Left renal pelvis (tissue), 4 donors: ENCODE data around the gene GSDMA. TPM values are rescaled to one million over a fixed set of nuclear protein-coding genes. Genes with fewer than 3 reads are reported as not detected.
"Not testable (repeated sequence)": the region's sequence is repeated elsewhere in the genome, so short reads cannot be mapped to it uniquely, and the experiment has no call there.

ENCODE experiments used
- DNase-seq, 4 donors: peaks; one replicate each; pipeline ENCODE4 v3.0.0-alpha.2; 2013; ENCODE audit warnings: low read depth in 4 of 4, low spot score in 3 of 4
- polyA plus RNA-seq, 4 donors: library from polyadenylated mRNA; unstranded; fragments of 120-200 nt; gene quantifications; one replicate each; pipeline ENCODE4 v1.2.1, GENCODE V29; 2013; ENCODE audit not compliant: insufficient read length in 4 of 4

Gene GSDMA
- polyA plus RNA-seq, 4 donors: 0.20 to 3.7 (median 2.4) TPM

- no peak for DNase-seq
These were observed 25.5 kb downstream of the GSDMA start for GRCh38 chr17:39988206-39988810.

GRCh38 chr17:39994448-39994847, 31.6 kb downstream of the GSDMA start:
- DNase-seq: no peak

- no peak for DNase-seq
These were observed 32.6 kb downstream of the GSDMA start for GRCh38 chr17:39995438-39995837.

GRCh38 chr17:39996162-39996561, 33.4 kb downstream of the GSDMA start:
- DNase-seq: no peak

DNA sequence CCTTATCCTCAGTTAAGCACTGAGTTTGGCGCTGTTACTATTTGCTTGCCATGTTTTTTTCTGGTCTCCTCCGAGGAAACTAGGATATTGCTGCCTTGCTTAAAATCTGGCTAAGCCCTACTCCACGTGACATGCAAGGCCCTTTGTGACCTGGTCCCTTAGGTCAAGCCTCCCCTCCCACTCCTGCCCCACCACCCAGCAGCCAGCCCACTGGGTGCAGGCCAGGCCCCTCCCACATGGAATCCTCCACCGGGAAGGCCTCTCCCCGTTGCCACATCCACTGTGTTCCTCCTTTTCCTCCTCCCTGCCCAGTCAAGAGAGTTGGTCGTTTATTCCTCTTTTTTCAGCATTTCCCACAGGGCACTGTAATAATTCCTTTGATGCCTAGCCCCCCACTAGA, 34.0 kb downstream of the GSDMA start:
- no peak for DNase-seq

- no peak for DNase-seq
These were observed 34.7 kb downstream of the GSDMA start for GRCh38 chr17:39997543-39997942.

GRCh38 chr17:39999067-39999466, 36.3 kb downstream of the GSDMA start:
- no peak for DNase-seq

DNA sequence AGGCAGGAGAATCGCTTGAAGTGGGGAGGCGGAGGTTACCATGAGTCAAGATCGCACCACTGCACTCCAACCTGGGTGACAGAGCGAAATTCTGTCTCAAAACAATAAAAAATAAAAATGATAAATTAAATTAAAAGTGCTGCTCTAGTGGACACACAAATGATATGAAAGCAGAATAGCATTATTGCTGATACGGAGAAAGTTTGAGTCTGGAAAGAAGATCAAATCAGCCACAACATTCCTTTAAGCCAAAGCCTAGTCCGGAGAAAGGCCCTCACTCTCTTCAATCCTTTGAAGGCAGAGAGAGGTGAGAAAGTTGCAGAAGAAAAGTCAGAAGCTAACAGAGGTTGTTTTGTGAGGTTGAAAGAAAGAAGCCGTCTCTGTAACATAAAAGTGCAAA, 37.4 kb downstream of the GSDMA start:
- DNase-seq: no peak

DNA sequence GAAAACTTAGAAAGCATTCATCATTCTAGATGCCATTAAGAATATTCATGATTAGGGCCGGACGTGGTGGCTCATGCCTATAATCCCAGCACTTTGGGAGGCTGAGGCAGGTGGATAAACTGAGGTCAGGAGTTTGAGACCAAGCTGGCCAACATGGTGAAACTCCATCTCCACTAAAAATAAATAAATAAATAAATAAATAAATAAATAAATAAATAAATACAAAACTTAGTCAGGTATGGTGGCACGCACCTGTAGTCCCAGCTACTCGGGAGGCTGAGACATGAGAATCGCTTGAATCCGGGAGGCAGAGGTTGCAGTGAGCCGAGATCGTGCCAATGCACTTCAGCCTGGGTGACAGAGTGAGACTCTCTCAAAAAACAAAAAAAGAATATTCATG, 38.5 kb downstream of the GSDMA start:
- not testable (repeated sequence) for DNase-seq

DNA sequence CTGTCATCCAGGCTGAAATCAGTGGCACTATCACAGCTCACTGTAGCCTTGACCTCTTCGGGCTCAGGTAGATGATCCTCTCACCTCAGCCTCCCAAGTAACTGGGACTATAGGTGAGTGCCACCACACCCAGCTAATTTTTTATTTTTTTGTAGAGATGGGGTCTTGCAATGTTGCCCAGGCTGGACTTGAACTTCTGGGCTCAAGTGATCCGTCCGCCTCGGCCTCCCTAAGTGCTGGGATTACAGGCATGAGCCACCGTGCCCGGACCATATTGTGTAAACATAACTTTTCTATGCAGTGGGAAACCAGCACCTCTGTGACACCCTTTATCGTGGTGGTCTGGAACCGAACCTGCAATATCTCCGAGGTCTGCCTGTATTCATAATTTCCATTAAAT, 41.3 kb downstream of the GSDMA start:
- DNase-seq: no peak

- DNase-seq: no peak
These were observed 41.9 kb downstream of the GSDMA start for GRCh38 chr17:40004712-40005111.

DNA sequence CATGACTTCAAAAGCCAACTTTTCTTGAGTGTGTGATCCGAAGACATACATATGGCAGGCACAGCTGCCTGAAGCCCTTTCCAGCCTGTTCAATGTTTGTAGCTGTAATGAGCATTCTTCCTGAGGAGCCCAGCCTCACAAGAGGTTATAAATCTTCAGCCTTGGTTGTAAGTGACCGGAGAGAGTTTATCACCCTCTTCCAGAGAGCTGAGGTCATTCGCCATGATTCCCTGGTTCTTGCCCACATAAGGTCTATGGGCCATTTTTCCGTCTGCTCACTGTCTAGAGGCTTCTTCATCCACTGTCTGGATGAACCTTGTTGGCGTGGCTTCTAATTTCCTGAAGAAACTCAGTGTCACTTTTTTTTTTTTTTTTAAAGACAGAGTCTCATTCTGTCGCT, 42.7 kb downstream of the GSDMA start:
- DNase-seq: no peak

DNA sequence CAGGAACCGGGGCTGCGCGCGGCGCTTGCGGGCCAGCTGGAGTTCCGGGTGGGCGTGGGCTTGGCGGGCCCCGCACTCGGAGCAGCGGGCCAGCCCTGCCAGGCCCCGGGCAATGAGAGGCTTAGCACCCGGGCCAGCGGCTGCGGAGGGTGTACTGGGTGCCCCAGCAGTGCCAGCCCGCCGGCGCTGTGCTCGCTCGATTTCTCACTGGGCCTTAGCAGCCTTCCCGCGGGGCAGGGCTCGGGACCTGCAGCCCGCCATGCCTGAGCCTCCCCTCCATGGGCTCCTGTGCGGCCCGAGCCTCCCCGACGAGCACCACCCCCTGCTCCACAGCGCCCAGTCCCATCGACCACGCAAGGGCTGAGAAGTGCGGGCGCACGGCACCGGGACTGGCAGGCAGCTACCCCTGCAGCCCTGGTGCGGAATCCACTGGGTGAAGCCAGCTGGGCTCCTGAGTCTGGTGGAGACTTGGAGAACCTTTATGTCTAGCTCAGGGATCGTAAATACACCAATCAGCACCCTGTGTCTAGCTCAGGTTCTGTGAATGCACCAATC, 48.2 kb downstream of the GSDMA start:
- DNase-seq: not testable (repeated sequence)

GRCh38 chr17:40012017-40012647, 49.3 kb downstream of the GSDMA start:
- DNase-seq: not testable (repeated sequence)

DNA sequence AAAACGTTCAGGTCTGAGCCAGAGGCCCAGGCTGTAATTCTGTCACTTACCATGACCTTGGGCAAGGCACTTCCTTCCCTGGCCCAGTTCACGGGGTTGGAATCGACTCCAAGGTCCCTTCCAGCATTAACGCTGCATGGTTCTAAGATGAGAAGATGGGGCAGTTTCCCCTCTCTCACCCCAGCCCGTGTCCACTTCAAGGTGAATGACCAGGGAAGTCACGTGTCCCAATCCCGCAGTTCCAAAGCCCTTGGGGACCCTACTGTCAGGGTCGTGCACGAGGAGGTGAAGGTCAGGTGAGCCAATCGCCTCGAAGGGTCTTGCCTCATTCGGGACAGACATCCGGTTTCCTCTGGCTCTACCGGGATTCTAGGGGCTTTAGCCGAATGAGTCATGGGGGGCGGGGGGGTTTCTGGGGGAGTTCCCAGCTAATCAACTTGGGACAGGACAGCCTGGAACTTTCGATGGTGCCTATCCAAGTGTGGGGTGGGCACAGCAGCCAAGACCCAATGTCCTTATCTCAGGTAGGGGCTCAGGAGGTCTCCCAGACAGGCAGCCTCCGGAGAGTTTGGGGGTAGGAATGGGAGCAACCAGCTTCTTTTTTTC, 51.7 kb downstream of the GSDMA start:
- no peak for DNase-seq

- no peak for DNase-seq
These were observed 52.5 kb downstream of the GSDMA start, which contains the start of gene CSF3 for GRCh38 chr17:40015005-40015997. Gene CSF3, plus strand, starts transcription at chr17:40015440. Its CDS starts 35 bp downstream, at chr17:40015475.

- no peak for DNase-seq
These were observed 53.5 kb downstream of the GSDMA start for GRCh38 chr17:40015998-40016985.

GRCh38 chr17:40017422-40018080, 54.7 kb downstream of the GSDMA start:
- no peak for DNase-seq
